RCC 7860 (cell line): Measurements from ENCODE around the gene NEURL3.
"Not testable (repeated sequence)": the region's sequence is repeated elsewhere in the genome, so short reads cannot be mapped to it uniquely, and the experiment has no call there.

Experiments
- DNase-seq: peaks from one replicate; pipeline ENCODE4 v3.0.0-alpha.2; 2015; ENCODE audit warnings: low spot score
- FAIRE-seq: peaks from 2 replicates; lab custom pipeline; 2012; peaks lifted over from hg19 to GRCh38; lab: Jason Lieb, UNC

Gene NEURL3

GRCh38 chr2:96508521-96509113, 3.5 kb upstream of the NEURL3 start:
- DNase-seq (no peak), FAIRE-seq (no peak)

GRCh38 chr2:96507957-96508520, 2.9 kb upstream of the NEURL3 start:
- no peak for FAIRE-seq
- DNase-seq = peak; percentile 9

- FAIRE-seq (no peak), DNase-seq (no peak)
These were observed 1.7 kb upstream of the NEURL3 start for GRCh38 chr2:96506907-96507240.

- DNase-seq (no peak), FAIRE-seq (no peak)
These were observed 1.1 kb upstream of the NEURL3 start for GRCh38 chr2:96506016-96506906.

- FAIRE-seq (no peak), DNase-seq (no peak)
These were observed 1.4 kb downstream of the NEURL3 start for GRCh38 chr2:96503637-96504243.

GRCh38 chr2:96502891-96503636, 2.1 kb downstream of the NEURL3 start:
- no peak for FAIRE-seq
- peak; percentile 16 for DNase-seq

GRCh38 chr2:96501886-96502810, 3.0 kb downstream of the NEURL3 start:
- no peak for FAIRE-seq
- DNase-seq = no peak

- no peak for DNase-seq
- no peak for FAIRE-seq
These were observed 3.7 kb downstream of the NEURL3 start for GRCh38 chr2:96501471-96501874.

GRCh38 chr2:96500385-96501066, 4.6 kb downstream of the NEURL3 start:
- DNase-seq = no peak
- FAIRE-seq = no peak

GRCh38 chr2:96499061-96499960, 5.8 kb downstream of the NEURL3 start:
- FAIRE-seq (no peak), DNase-seq (no peak)

GRCh38 chr2:96498611-96499010, 6.5 kb downstream of the NEURL3 start:
- FAIRE-seq, DNase-seq: not testable (repeated sequence)

GRCh38 chr2:96498021-96498431, 7.1 kb downstream of the NEURL3 start:
- DNase-seq = no peak
- no peak for FAIRE-seq

GRCh38 chr2:96495982-96496629, 9.1 kb downstream of the NEURL3 start:
- no peak for FAIRE-seq
- no peak for DNase-seq

- FAIRE-seq = no peak
- DNase-seq = no peak
These were observed 11.0 kb downstream of the NEURL3 start for GRCh38 chr2:96494188-96494587.

- FAIRE-seq (peak; percentile 97), DNase-seq (peak; percentile 93)
These were observed 12.1 kb downstream of the NEURL3 start for GRCh38 chr2:96493072-96493471.

- no peak for FAIRE-seq
- DNase-seq = no peak
These were observed 13.2 kb downstream of the NEURL3 start for GRCh38 chr2:96491860-96492497.

- DNase-seq (no peak), FAIRE-seq (no peak)
These were observed 15.5 kb downstream of the NEURL3 start for GRCh38 chr2:96489663-96490062.
